ENCODE measurements around the gene KRTAP4-7. TPM values are rescaled to one million over a fixed set of nuclear protein-coding genes. Genes with fewer than 3 reads are reported as not detected.
"Not testable (repeated sequence)": the region's sequence is repeated elsewhere in the genome, so short reads cannot be mapped to it uniquely, and the experiment has no call there.

Gene KRTAP4-7
- total RNA-seq, 3 donors from 2014 or later = not detected

DNA sequence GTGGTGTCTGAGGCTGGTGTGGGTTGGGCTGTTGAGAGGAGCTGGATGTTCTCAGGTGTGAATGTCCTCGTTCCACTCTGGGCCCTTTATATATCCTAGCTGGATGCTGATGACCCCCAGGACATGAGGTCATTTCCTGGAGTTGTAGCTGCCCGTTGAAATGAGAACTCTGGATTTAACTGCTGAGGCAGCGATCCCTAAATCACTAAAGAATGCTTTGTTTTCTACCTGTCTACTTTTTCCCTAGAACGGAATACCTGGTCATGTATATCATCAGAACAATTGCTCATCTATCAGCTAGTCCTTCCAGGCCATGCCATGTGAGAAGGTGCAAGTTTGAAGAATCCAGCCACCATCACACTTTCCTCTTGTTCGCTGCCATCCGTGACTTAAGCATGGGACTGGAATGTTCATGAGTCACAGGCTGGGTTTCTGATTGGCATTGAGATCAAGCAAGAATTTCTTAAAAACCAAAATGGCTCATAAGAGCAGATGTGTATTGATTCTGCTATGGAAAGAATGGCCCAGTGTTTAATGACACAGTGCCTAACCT, 23.8 kb upstream of the KRTAP4-7 start, which contains the start of gene KRTAP2-3:
Gene KRTAP2-3 (minus strand): TSS at position 63 of the 553 bp plus-strand sequence. CDS start 64 bp downstream, outside the sequence.
- no peaks in the 10 kb centered on the region for H3K4me1 ChIP-seq (ENCODE audit: low read depth)
- ATAC-seq (no peak), DNase-seq (no peak)
- intact Hi-C loops (cut with DNase I, micrococcal nuclease) = no loop called here
- no peaks in the 10 kb centered on the region for H3K36me3 ChIP-seq (ENCODE audit: low read depth)
- TF ChIP-seq, protein P1, sequence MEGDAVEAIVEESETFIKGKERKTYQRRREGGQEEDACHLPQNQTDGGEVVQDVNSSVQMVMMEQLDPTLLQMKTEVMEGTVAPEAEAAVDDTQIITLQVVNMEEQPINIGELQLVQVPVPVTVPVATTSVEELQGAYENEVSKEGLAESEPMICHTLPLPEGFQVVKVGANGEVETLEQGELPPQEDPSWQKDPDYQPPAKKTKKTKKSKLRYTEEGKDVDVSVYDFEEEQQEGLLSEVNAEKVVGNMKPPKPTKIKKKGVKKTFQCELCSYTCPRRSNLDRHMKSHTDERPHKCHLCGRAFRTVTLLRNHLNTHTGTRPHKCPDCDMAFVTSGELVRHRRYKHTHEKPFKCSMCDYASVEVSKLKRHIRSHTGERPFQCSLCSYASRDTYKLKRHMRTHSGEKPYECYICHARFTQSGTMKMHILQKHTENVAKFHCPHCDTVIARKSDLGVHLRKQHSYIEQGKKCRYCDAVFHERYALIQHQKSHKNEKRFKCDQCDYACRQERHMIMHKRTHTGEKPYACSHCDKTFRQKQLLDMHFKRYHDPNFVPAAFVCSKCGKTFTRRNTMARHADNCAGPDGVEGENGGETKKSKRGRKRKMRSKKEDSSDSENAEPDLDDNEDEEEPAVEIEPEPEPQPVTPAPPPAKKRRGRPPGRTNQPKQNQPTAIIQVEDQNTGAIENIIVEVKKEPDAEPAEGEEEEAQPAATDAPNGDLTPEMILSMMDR (IDR thresholded peaks at IDR 0.05) = no peak
- no peaks in the 10 kb centered on the region for H3K9me3 ChIP-seq
- H3K4me3 ChIP-seq = no peak within 1 kb of the TSS

GRCh38 chr17:41061964-41062363, 22.0 kb upstream of the KRTAP4-7 start:
- ATAC-seq (no peak), DNase-seq (no peak)
- H3K4me1 ChIP-seq (ENCODE audit: low read depth) = no peaks in the 10 kb centered on the region
- no peak overlapping the region for H3K4me3 ChIP-seq
- H3K36me3 ChIP-seq (ENCODE audit: low read depth) = no peaks in the 10 kb centered on the region
- TF ChIP-seq, protein P1 (IDR thresholded peaks at IDR 0.05) = no peak
- intact Hi-C loops (cut with DNase I, micrococcal nuclease) = no loop called here
- no peaks in the 10 kb centered on the region for H3K9me3 ChIP-seq

DNA sequence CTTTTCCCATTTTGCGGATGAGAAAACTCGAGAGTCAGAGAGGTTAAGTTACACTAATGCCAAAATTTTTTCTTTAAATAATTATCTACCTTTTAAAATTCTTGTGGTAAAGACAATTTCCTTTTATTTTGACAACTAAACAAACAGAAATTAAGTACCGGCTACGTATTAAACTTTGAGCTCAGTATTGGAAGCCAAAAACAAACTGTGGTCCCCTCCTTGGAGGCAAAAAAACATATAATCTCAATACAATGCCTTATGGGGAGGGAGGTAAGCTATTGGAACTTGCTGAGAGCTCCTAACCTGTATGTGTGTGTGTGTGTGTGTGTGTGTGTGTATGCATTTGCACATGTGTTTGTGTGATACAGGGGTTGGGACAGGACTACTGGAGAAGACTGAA, 20.5 kb upstream of the KRTAP4-7 start:
- intact Hi-C loops (cut with DNase I, micrococcal nuclease) = no loop called here
- TF ChIP-seq, protein P1 (IDR thresholded peaks at IDR 0.05) = no peak
- Histone ChIP-seq H3K9me3 (no peaks in the 10 kb centered on the region), H3K4me3 (no peak overlapping the region), H3K4me1 (ENCODE audit: low read depth) (no peaks in the 10 kb centered on the region), H3K36me3 (ENCODE audit: low read depth) (no peaks in the 10 kb centered on the region)
- DNase-seq (no peak), ATAC-seq (no peak)

GRCh38 chr17:41064301-41064700, 19.6 kb upstream of the KRTAP4-7 start:
- no peaks in the 10 kb centered on the region for H3K36me3 ChIP-seq (ENCODE audit: low read depth)
- intact Hi-C loops (cut with DNase I, micrococcal nuclease) = no loop called here
- H3K4me3 ChIP-seq = no peak overlapping the region
- ATAC-seq = no peak
- no peaks in the 10 kb centered on the region for H3K4me1 ChIP-seq (ENCODE audit: low read depth)
- TF ChIP-seq, protein P1 (IDR thresholded peaks at IDR 0.05) = no peak
- no peak for DNase-seq
- H3K9me3 ChIP-seq = no peaks in the 10 kb centered on the region

DNA sequence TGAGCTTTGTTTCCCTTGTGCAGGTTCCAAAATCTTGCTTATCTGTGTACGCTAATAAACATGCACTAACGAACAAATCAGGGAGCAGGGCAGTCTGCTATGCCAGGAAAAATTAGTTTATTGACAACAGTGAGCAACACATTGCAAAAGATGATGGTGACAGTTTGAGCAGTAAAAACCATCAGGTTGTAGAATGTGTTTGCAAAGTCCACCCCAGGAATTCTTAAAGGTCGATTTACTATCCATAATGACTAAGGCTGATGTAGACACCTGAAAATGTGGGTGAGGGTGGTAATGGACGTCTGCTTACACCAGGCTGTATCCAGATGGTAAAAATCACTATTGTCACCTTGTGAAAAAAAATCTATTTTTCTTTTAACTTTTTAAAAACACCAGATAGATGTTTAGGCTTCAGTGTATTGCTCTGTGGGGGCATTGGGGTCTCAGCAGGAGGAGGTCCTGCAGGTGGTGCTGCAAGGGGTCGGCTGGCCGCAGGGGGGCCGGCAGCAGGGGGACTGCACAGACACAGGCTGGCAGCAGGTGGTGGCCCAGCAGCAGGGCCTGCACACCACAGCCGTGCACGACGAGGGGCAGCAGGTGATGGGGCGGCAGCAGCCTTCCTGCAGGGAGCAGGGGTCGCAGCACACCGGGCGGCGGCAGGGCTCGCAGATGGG, 18.8 kb upstream of the KRTAP4-7 start:
- H3K9me3 ChIP-seq; intact Hi-C loops (cut with DNase I, micrococcal nuclease); ATAC-seq; DNase-seq; H3K36me3 ChIP-seq (ENCODE audit: low read depth); H3K4me3 ChIP-seq; H3K4me1 ChIP-seq (ENCODE audit: low read depth): not testable (repeated sequence)

GRCh38 chr17:41065829-41066624, 17.9 kb upstream of the KRTAP4-7 start, which contains the start of gene KRTAP2-4:
KRTAP2-4 (minus strand) TSS chr17:41065879; CDS start chr17:41065845, 34 bp downstream.
- H3K36me3 ChIP-seq (ENCODE audit: low read depth) = no peaks in the 10 kb centered on the region
- TF ChIP-seq, protein P1 (IDR thresholded peaks at IDR 0.05) = no peak
- ATAC-seq (no peak), DNase-seq (no peak)
- no peaks in the 10 kb centered on the region for H3K4me1 ChIP-seq (ENCODE audit: low read depth)
- intact Hi-C loops (cut with DNase I, micrococcal nuclease) = no loop called here
- no peaks in the 10 kb centered on the region for H3K9me3 ChIP-seq
- no peak within 1 kb of the TSS for H3K4me3 ChIP-seq
